Activated CD8-positive, alpha-beta T cell treated with anti-CD3 and anti-CD28 coated beads, Interleukin-2, amount 10 ng/mL, durations not matched to agents 7 days and 5 days (primary cell): ENCODE measurements around the gene PTPRA. TPM values are rescaled to one million over a fixed set of nuclear protein-coding genes. Genes with fewer than 3 reads are reported as not detected.

ENCODE experiments used
- ATAC-seq: fragments of 150-1000 bp; cut with Tn5 transposase; one replicate; pipeline ENCODE4 v1.10.0; 2021; ENCODE audit warnings: moderate library complexity
- CTCF ChIA-PET: fragments of 350-600 bp; sonication (Branson Sonifier 250); formaldehyde crosslinking; loops from one replicate; lab custom pipeline; 2021; ENCODE audit warnings: antibody characterized with exemption; lab: Charles Lee
- POLR2A ChIA-PET: fragments of 350-600 bp; sonication (Branson Sonifier 250); formaldehyde crosslinking; loops from one replicate; lab custom pipeline; 2021; ENCODE audit warnings: antibody characterized with exemption; lab: Charles Lee
- DNase-seq: peaks from one replicate; pipeline ENCODE4 v3.0.0-alpha.2; 2020
- H3K27ac Mint-ChIP-seq: one replicate; pipeline ENCODE4 v1.8.0; 2021; ENCODE audit warnings: mild to moderate bottlenecking, mixed read lengths
- H3K27me3 Mint-ChIP-seq: one replicate; pipeline ENCODE4 v1.8.0; 2021; ENCODE audit warnings: low read depth, mixed read lengths
- H3K36me3 Mint-ChIP-seq: one replicate; pipeline ENCODE4 v1.8.0; 2021; ENCODE audit warnings: low read depth, mixed read lengths
- H3K4me1 Mint-ChIP-seq: one replicate; pipeline ENCODE4 v1.8.0; 2021; ENCODE audit warnings: low read depth, mixed read lengths
- H3K4me3 Mint-ChIP-seq: one replicate; pipeline ENCODE4 v1.8.0; 2021; ENCODE audit warnings: mild to moderate bottlenecking, mixed read lengths
- H3K9me3 Mint-ChIP-seq: one replicate; pipeline ENCODE4 v1.8.0; 2022; ENCODE audit warnings: mixed read lengths; ENCODE audit not compliant: insufficient read depth
- total RNA-seq, 2 experiments: library from RNA; stranded (reverse); gene quantifications; one replicate each; pipeline ENCODE4 v1.2.3, GENCODE V29; 2021

The PTPRA gene
- total RNA-seq, 2 experiments from 2014 or later: 58.5 to 60.9 TPM

DNA sequence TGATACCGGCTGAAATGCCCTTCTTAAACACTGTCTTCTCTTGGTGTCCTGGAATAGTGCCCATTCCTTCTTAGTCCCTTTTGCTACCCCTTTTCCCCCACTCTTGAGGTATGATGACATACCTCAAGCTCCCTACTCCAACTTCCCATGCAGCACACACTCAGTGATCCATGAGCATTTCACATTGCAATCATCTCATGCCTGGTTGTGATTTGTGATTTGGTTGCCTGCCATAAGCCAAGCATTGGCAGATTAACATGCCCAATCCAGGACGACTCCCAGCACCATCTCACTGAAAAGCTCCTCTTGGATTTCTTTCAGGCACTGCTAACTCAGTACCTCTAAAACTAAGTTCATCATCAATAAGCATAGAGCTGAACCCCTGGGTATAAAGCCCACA, 14.7 kb upstream of the PTPRA start:
- H3K4me1 Mint-ChIP-seq: peaks cover 8% of the 10 kb centered on the region
- no peak for ATAC-seq
- no peaks in the 10 kb centered on the region for H3K9me3 Mint-ChIP-seq
- H3K27ac Mint-ChIP-seq: no peak overlapping the region
- no peak for DNase-seq
- no peak overlapping the region for H3K4me3 Mint-ChIP-seq
- H3K36me3 Mint-ChIP-seq: peaks cover 11% of the 10 kb centered on the region
- ChIA-PET CTCF (no interaction called here), POLR2A (interaction anchor here (1.2 to 1.3 kb wide), 2 partner anchors 14 to 106 kb away, joined by 3 to 4 read pairs; no protein-coding TSS in a partner anchor)
- no peaks in the 10 kb centered on the region for H3K27me3 Mint-ChIP-seq

DNA sequence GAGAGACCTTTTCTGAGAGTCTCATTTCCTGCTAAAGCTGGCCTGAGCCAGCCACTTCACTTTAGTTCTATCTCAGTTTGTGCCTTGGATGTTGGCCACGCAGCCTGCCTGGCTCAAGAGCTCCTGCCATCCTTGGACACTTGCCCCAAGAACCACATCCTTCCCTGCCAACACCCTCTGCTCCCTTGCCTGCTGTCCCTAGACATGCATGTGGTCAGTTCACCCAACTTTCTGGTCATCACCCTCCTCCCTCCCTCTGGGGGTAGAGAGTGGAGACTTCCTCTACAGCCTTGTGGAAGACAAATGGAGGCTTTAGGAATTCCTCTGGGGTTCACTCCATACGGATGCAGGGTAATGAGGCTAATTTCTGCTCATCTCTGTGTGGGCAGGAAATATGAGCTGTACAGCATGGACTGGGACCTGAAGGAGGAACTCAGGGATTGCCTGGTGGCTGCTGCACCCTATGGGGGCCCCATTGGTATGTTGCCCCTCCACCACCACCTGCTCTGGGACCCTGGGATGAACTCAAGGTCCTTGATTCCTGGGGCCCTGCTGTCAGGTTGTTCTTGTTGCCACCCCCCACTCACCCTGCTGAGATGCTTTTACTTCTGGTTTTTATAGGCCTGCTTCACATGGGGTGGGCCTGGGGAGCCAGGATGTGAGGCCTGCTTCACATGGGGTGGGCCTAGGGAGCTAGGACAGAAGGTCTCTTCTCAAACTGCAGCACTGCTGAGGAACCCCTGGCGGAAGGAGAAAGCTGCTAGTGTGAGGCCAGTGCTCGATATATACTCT, 13.8 kb upstream of the PTPRA start:
- POLR2A ChIA-PET: interaction anchor here (1.2 to 1.3 kb wide), 2 partner anchors 13 to 106 kb away, joined by 3 to 4 read pairs; no protein-coding TSS in a partner anchor
- Mint-ChIP-seq H3K27ac (peak overlapping the region; percentile 39), H3K9me3 (no peaks in the 10 kb centered on the region), H3K27me3 (no peaks in the 10 kb centered on the region), H3K36me3 (peaks cover 15% of the 10 kb centered on the region), H3K4me3 (no peak overlapping the region), H3K4me1 (peaks cover 7% of the 10 kb centered on the region)
- CTCF ChIA-PET: interaction anchor here (0.7 kb wide), 1 partner anchor 172 kb away, joined by 4 read pairs; no protein-coding TSS in a partner anchor
- ATAC-seq: no peak
- DNase-seq: no peak

DNA sequence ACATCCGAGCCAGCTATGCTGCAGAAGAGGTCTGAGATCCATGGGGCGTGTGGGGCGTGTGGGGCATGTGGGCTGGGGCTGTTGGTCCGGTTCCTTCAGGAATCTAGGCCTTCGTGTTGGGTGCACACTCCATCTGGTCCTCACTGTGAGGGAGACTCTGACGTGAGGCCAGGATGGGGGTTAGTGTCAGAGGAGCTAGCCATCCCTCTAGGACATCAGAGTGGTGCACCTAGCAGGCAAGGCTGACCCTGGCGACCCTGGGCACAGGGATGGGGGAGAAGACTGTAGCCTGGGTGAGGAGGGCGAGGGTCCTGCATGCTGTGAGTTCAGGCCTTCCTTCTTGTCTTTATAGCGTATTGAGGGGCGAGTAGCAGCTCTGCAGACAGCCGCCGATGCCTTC, 8.7 kb upstream of the PTPRA start:
- H3K9me3 Mint-ChIP-seq: no peaks in the 10 kb centered on the region
- peaks cover 39% of the 10 kb centered on the region for H3K4me1 Mint-ChIP-seq
- no peak overlapping the region for H3K4me3 Mint-ChIP-seq
- no peak for ATAC-seq
- H3K27ac Mint-ChIP-seq: peak overlapping the region; percentile 19
- H3K36me3 Mint-ChIP-seq: peaks cover 29% of the 10 kb centered on the region
- DNase-seq: no peak
- CTCF ChIA-PET: interaction anchor here (0.8 to 3.4 kb wide), 6 partner anchors 9 to 178 kb away, joined by 3 to 16 read pairs (median 3); no protein-coding TSS in a partner anchor
- POLR2A ChIA-PET: interaction anchor here (1.2 to 1.3 kb wide), 2 partner anchors 8 to 25 kb away, joined by 4 to 5 read pairs; partner anchors contain the start of gene PTPRA
- H3K27me3 Mint-ChIP-seq: no peaks in the 10 kb centered on the region

DNA sequence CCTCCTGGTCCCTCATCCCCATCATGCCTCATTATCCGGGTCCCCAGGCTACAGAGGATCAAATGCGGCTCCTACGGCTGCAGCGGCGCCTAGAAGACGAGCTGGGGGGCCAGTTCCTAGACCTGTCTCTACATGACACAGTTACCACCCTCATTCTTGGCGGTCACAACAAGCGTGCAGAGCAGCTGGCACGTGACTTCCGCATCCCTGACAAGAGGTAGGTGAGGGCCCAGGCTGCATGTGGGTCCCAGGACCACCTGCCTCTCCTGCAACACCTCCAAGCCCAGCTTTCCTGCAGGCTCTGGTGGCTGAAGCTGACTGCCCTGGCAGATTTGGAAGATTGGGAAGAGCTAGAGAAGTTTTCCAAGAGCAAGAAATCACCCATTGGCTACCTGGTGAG, 8.2 kb upstream of the PTPRA start:
- Mint-ChIP-seq H3K9me3 (no peaks in the 10 kb centered on the region), H3K36me3 (peaks cover 29% of the 10 kb centered on the region), H3K27ac (peak overlapping the region; percentile 73), H3K4me3 (no peak overlapping the region), H3K4me1 (peaks cover 39% of the 10 kb centered on the region), H3K27me3 (no peaks in the 10 kb centered on the region)
- ChIA-PET POLR2A (interaction anchor here (1.3 kb wide), 1 partner anchor 26 kb away, joined by 5 read pairs; no protein-coding TSS in a partner anchor), CTCF (interaction anchor here (0.7 to 3.4 kb wide), 14 partner anchors 9 to 450 kb away, joined by 3 to 16 read pairs (median 4); no protein-coding TSS in a partner anchor)
- ATAC-seq (no peak), DNase-seq (no peak)

DNA sequence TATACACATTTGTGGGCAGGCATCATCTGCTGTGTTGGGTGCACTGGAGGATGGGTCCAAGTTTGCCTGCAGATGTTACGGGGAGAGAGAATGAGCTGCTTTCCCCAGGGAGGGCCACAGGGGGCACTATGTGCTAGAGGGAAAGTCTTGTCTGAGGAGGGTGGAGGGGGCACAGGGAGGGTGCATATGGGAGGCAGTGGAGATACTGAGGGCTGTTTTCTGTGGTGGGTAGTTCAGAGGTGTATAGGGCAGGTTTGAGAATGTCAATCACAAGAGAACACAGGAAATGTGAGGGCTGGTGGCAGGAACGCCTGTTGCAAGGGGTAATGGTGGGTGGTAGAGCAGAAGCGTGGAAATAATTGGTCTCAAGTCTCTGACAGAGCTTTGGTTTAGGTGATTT, 7.7 kb upstream of the PTPRA start:
- ChIA-PET POLR2A (interaction anchor here (0.7 to 1.3 kb wide), 2 partner anchors 11 to 26 kb away, joined by 4 to 5 read pairs; no protein-coding TSS in a partner anchor), CTCF (interaction anchor here (0.7 to 3.4 kb wide), 16 partner anchors 9 to 449 kb away, joined by 3 to 16 read pairs (median 4); no protein-coding TSS in a partner anchor)
- peaks cover 29% of the 10 kb centered on the region for H3K36me3 Mint-ChIP-seq
- ATAC-seq (peak; percentile 52), DNase-seq (peak; percentile 56)
- peaks cover 43% of the 10 kb centered on the region for H3K4me1 Mint-ChIP-seq
- H3K27ac Mint-ChIP-seq: peak overlapping the region; percentile 73
- no peaks in the 10 kb centered on the region for H3K9me3 Mint-ChIP-seq
- no peaks in the 10 kb centered on the region for H3K27me3 Mint-ChIP-seq
- no peak overlapping the region for H3K4me3 Mint-ChIP-seq

DNA sequence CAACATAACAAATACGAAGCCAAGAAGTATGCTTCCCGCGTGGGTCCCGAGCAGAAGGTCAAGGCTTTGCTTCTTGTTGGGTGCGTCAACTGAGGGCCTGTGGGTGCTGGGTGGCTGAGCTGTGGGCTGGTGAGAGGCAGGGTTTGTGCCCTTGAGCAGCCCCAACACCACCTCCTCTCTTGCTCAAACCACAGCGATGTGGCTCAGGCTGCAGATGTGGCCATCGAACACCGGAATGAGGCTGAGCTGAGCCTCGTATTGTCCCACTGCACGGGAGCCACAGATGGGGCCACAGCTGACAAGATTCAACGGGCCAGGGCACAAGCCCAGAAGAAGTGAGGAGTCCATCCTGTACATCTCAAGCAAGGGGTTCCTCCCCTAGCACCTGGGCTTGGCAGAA, 7.0 kb upstream of the PTPRA start:
- Mint-ChIP-seq H3K36me3 (peaks cover 26% of the 10 kb centered on the region), H3K4me3 (no peak overlapping the region), H3K27ac (peak overlapping the region; percentile 73), H3K9me3 (no peaks in the 10 kb centered on the region), H3K4me1 (peaks cover 49% of the 10 kb centered on the region), H3K27me3 (no peaks in the 10 kb centered on the region)
- ATAC-seq (peak; percentile 24), DNase-seq (no peak)
- ChIA-PET POLR2A (interaction anchor here (0.7 kb wide), 1 partner anchor 10 kb away, joined by 4 read pairs; no protein-coding TSS in a partner anchor), CTCF (interaction anchor here (0.9 to 3.4 kb wide), 10 partner anchors 8 to 449 kb away, joined by 3 to 16 read pairs (median 4); no protein-coding TSS in a partner anchor)

DNA sequence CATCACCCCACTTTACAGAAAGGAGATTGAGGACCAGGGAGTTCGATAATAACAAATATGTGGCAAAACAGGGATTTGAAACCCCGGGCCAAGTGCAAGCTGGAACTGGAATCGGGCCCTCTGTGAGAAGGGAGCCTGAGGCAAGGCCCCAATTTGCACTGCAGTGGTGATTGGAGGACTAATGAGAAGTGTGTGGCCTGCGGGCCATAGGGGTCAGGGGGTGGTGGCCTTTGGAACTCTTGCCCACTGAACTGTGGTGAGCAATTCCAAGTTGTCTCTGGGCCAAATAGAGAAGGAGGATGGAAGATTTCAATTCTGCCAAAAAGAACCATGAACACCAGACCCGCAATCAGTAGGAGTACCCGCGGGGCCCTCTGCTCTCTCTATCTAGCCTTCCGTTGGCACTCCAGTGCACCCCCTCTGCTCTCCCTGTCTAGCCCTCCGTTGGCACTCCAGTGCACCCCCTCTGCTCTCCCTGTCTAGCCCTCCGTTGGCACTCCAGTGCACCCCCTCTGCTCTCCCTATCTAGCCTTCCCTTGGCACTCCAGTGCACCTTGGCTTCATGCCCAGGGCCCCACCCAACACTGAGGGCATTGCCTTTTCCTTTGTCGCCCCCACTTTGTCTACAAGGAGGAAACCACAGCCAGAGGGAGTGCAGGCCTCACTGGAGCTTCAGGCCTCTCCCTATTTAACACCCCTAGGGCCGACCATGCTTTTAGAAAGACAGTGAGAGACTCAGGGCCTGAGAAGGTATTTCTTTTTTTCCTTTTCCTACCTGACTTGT, 6.0 kb upstream of the PTPRA start:
- H3K27ac Mint-ChIP-seq: peak overlapping the region; percentile 27
- no peaks in the 10 kb centered on the region for H3K9me3 Mint-ChIP-seq
- ATAC-seq: no peak
- no peaks in the 10 kb centered on the region for H3K27me3 Mint-ChIP-seq
- DNase-seq: no peak
- H3K4me1 Mint-ChIP-seq: peaks cover 59% of the 10 kb centered on the region
- ChIA-PET CTCF (interaction anchor here (0.8 to 3.4 kb wide), 4 partner anchors 12 to 352 kb away, joined by 3 to 16 read pairs (median 6); no protein-coding TSS in a partner anchor), POLR2A (no interaction called here)
- H3K4me3 Mint-ChIP-seq: no peak overlapping the region
- peaks cover 22% of the 10 kb centered on the region for H3K36me3 Mint-ChIP-seq

DNA sequence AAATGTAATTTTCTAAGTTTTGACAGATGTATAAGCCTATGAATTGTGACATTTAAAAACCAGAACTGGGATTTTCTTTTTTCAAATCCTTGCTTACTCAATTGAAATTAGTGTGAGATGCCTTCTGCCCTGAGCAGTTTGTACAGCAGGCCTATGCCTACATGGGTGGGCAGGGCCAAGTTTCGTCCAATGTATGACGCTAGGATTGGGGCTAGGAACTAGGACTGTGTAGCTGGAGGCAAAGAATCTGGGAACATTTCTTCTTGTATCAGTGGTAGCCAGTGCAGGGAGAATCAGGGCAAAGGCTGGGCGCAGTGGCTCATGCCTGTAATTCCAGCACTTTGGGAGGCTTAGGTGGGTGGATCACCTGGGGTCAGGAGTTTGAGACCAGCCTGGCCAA, 3.9 kb upstream of the PTPRA start:
- CTCF ChIA-PET: no interaction called here
- Mint-ChIP-seq H3K9me3 (no peaks in the 10 kb centered on the region), H3K4me3 (no peak overlapping the region), H3K36me3 (peaks cover 18% of the 10 kb centered on the region), H3K27ac (no peak overlapping the region), H3K27me3 (no peaks in the 10 kb centered on the region), H3K4me1 (peaks cover 65% of the 10 kb centered on the region)
- DNase-seq: no peak
- POLR2A ChIA-PET: interaction anchor here (1.2 kb wide), 1 partner anchor 17 kb away, joined by 3 read pairs; no protein-coding TSS in a partner anchor
- ATAC-seq: no peak

DNA sequence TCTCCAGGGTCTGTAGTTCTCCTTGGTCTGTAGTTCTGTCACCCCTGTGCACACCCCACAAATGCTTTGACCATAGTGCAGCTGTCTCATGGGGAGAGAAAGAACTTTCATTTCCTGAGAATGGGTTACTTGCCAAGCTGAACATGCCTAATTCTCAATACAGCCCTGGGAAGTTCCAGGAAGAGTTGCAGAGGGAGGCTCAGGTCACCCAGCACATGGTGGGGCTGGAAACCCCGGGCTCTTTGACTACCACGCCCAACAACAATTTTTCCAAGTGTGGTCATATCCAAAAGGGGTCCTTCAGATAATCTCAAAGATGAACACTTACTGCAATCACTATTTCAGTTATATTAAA, 2.2 kb upstream of the PTPRA start:
- POLR2A ChIA-PET: interaction anchor here (0.6 kb wide), 1 partner anchor 1247 kb away, joined by 3 read pairs; no protein-coding TSS in a partner anchor
- ATAC-seq (no peak), DNase-seq (no peak)
- Mint-ChIP-seq H3K9me3 (no peaks in the 10 kb centered on the region), H3K4me1 (peaks cover 64% of the 10 kb centered on the region), H3K27me3 (no peaks in the 10 kb centered on the region), H3K27ac (no peak overlapping the region), H3K4me3 (peak overlapping the region; percentile 14), H3K36me3 (peaks cover 18% of the 10 kb centered on the region)
- CTCF ChIA-PET: interaction anchor here (1.5 kb wide), 1 partner anchor 20 kb away, joined by 5 read pairs; no protein-coding TSS in a partner anchor

DNA sequence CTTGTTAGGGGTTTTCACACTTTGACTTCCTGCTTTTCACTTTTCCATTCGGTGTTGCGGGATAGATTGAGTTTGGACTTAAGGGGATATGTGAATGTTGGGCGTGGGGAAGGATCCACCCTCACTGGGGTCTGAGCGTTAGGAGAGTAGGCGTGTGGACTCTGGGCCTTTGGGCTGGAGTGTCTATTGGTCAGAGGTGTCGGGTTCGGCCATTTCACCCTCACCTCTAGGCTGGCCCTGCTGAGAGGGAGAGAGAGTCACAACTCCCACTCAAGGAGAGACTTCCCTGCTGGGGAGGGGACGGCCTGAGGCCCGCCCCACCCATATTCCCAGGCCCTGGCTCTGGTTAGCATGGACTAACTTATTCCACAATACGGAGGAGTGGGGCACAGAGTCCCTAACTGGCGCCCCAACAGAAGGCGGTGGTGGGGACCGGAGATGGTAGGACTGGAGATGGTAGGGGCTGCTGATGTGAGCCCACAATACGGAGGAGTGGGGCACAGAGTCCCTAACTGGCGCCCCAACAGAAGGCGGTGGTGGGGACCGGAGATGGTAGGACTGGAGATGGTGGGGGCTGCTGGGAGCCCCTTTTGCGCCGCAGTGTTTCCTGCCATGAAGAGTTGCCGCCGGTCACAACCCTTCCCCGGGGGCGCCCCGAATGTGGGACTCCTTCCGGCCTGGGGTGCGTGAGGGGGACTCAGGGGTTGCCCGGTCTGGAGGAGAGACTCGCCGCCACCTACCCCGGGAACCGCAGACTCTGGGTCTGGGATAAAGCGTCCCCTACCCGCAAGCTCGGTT, 1.4 kb upstream of the PTPRA start:
- peak; percentile 65 for DNase-seq
- peak overlapping the region; percentile 86 for H3K4me3 Mint-ChIP-seq

More for the DNA sequence above, 1.4 kb upstream of the PTPRA start:
- ChIA-PET CTCF (interaction anchor here (1.5 kb wide), 1 partner anchor 20 kb away, joined by 5 read pairs; no protein-coding TSS in a partner anchor), POLR2A (interaction anchor here (0.6 to 1.9 kb wide), 6 partner anchors 12 to 1246 kb away, joined by 3 to 8 read pairs (median 4); partner anchors contain the start of genes PCED1A and VPS16)
- no peaks in the 10 kb centered on the region for H3K27me3 Mint-ChIP-seq
- H3K27ac Mint-ChIP-seq: peak overlapping the region; percentile 93
- H3K36me3 Mint-ChIP-seq: peaks cover 25% of the 10 kb centered on the region
- peak; percentile 1 for ATAC-seq
- peaks cover 64% of the 10 kb centered on the region for H3K4me1 Mint-ChIP-seq
- no peaks in the 10 kb centered on the region for H3K9me3 Mint-ChIP-seq
